22Rv1 (cell line): ENCODE measurements around the gene NCDN.

Experiments
- H3K27ac ChIP-seq: fragments of 450-650 bp; 2 replicates; pipeline ENCODE4 v1.5.1; 2017
- ZFX ChIP-seq: fragments of 450-650 bp; IDR thresholded peaks from 2 replicates; pipeline ENCODE4 v1.6.1; 2017; ENCODE audit warnings: antibody characterized with exemption, borderline replicate concordance
- TF ChIP-seq, protein P1 (sequence below): fragments of 450-650 bp; IDR thresholded peaks from 2 replicates; pipeline ENCODE4 v1.5.1; 2017; ENCODE audit warnings: mild to moderate bottlenecking

The NCDN gene

GRCh38 chr1:35559317-35559944 lies 1.8 kb downstream of the NCDN start:
- TF ChIP-seq, protein P1, sequence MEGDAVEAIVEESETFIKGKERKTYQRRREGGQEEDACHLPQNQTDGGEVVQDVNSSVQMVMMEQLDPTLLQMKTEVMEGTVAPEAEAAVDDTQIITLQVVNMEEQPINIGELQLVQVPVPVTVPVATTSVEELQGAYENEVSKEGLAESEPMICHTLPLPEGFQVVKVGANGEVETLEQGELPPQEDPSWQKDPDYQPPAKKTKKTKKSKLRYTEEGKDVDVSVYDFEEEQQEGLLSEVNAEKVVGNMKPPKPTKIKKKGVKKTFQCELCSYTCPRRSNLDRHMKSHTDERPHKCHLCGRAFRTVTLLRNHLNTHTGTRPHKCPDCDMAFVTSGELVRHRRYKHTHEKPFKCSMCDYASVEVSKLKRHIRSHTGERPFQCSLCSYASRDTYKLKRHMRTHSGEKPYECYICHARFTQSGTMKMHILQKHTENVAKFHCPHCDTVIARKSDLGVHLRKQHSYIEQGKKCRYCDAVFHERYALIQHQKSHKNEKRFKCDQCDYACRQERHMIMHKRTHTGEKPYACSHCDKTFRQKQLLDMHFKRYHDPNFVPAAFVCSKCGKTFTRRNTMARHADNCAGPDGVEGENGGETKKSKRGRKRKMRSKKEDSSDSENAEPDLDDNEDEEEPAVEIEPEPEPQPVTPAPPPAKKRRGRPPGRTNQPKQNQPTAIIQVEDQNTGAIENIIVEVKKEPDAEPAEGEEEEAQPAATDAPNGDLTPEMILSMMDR: no peak
- no peak for TF ChIP-seq ZFX
- no peak overlapping the region for H3K27ac ChIP-seq

DNA sequence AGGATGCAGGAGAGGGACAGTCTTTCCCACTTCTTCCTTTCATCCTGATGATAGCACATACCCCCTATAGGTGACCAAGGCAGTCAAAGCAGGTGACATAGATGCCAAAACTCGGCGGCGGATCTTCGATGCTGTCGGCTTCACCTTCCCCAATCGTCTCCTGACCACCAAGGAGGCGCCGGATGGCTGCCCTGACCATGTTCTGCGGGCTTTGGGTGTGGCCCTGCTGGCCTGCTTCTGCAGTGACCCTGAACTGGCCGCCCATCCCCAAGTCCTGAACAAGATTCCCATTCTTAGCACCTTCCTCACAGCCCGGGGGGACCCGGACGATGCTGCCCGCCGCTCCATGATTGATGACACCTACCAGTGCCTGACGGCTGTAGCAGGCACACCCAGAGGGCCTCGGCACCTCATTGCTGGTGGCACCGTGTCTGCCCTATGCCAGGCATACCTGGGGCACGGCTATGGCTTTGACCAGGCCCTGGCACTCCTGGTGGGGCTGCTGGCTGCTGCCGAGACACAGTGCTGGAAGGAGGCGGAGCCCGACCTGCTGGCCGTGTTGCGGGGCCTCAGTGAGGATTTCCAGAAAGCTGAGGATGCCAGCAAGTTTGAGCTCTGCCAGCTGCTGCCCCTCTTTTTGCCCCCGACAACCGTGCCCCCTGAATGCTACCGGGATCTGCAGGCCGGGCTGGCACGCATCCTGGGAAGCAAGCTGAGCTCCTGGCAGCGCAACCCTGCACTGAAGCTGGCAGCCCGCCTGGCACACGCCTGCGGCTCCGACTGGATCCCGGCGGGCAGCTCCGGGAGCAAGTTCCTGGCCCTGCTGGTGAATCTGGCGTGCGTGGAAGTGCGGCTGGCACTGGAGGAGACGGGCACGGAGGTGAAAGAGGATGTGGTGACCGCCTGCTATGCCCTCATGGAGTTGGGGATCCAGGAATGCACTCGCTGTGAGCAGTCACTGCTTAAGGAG lies 2.9 kb downstream of the NCDN start:
- 0 out of 2 replicates have a peak overlapping the region, but pooled peaks have one; percentile 20 for H3K27ac ChIP-seq
- TF ChIP-seq ZFX: no peak
- TF ChIP-seq, protein P1: no peak

DNA sequence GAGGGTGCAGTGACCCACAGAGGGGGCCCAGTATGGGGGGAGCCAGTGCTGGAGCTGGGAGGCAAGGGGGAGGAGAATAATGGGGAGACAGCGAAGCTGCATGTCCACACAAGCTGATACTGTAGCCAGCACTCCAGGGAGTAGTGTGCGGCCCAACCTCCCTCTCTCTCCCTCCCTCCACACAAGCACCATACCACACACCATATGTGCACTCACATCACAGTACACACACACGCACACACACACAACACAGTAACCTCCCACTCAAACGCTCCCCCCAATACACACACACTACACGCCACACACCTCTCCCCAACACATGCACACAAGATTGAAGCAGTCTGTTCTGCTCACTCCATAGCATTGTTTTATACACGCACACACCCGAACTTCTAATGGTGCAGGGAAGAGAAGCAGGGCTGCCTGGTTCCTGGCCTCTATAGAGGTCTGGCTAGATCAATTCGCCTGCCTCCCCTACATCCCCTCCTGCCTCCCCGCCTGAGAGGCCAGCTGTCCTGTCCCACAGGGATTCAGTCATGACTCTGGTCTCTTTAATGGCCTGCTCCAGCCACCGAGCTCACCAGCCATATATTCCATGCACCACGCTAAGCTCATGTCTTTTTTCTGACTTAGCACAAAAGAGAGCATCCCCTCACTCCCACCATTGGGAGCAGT lies 3.8 kb downstream of the NCDN start:
- 0 out of 2 replicates have a peak overlapping the region, but pooled peaks have one; percentile 20 for H3K27ac ChIP-seq
- TF ChIP-seq, protein P1: no peak
- TF ChIP-seq ZFX: no peak

- TF ChIP-seq ZFX: no peak
- TF ChIP-seq, protein P1: no peak
- no peak overlapping the region for H3K27ac ChIP-seq
Observed at GRCh38 chr1:35561972-35562680, 4.5 kb downstream of the NCDN start.

DNA sequence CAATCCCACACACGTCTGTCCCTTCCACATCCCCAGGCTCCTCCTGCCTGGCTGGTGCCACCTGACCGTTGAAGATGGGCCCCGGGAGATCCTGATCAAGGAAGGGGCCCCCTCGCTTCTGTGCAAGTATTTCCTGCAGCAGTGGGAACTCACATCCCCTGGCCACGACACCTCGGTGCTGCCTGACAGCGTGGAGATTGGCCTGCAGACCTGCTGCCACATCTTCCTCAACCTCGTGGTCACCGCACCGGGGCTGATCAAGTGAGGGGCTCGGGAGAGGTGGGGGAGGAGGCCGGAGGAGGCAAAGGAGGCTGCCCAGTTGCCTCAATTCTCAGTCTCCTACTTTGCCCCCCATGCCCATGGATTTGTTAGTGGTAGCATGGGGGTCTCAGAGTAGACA lies 5.6 kb downstream of the NCDN start:
- no peak overlapping the region for H3K27ac ChIP-seq

More for the DNA sequence above, 5.6 kb downstream of the NCDN start:
- TF ChIP-seq, protein P1: no peak
- no peak for TF ChIP-seq ZFX
